HepG2 (cell line): ENCODE measurements around the gene UBL7. TPM values are rescaled to one million over a fixed set of nuclear protein-coding genes. Genes with fewer than 3 reads are reported as not detected.

Experiments used
- HCFC1 ChIP-seq: fragments of 150-350 bp; IDR thresholded peaks from 2 replicates; pipeline ENCODE4 v1.6.1; 2014; ENCODE audit warnings: low read depth, low read length
- NKX3-1 ChIP-seq: sonication (generic); formaldehyde crosslinking; IDR thresholded peaks from 2 replicates; pipeline ENCODE4 v1.5.0; 2020; ENCODE audit warnings: missing genetic modification reagents
- SMAD3 ChIP-seq: sonication (generic); formaldehyde crosslinking; IDR thresholded peaks from 2 replicates; pipeline ENCODE4 v1.4.0; 2020; ENCODE audit warnings: missing genetic modification reagents
- ZBTB8A ChIP-seq: sonication (generic); formaldehyde crosslinking; IDR thresholded peaks from 2 replicates; pipeline ENCODE4 v1.4.0; 2020; ENCODE audit warnings: mild to moderate bottlenecking, low read depth, missing genetic modification reagents, borderline replicate concordance
- ZNF101 ChIP-seq: sonication (generic); formaldehyde crosslinking; IDR thresholded peaks from 2 replicates; pipeline ENCODE4 v1.4.0; 2020; ENCODE audit warnings: mild to moderate bottlenecking, low read depth, missing genetic modification reagents, borderline replicate concordance
- ZNF34 ChIP-seq: sonication (generic); formaldehyde crosslinking; IDR thresholded peaks from 2 replicates; pipeline ENCODE4 v1.4.0; 2020; ENCODE audit warnings: mild to moderate bottlenecking, missing genetic modification reagents, borderline replicate concordance
- ZNF484 ChIP-seq: sonication (generic); formaldehyde crosslinking; IDR thresholded peaks from 2 replicates; pipeline ENCODE4 v1.5.1; 2020; ENCODE audit warnings: mild to moderate bottlenecking, low read depth, missing genetic modification reagents, borderline replicate concordance
- ZNF674 ChIP-seq: sonication (generic); formaldehyde crosslinking; IDR thresholded peaks from 2 replicates; pipeline ENCODE4 v1.5.0; 2020; ENCODE audit warnings: low read depth, mild to moderate bottlenecking, missing genetic modification reagents
- polyA plus RNA-seq, 8 experiments: library from polyadenylated mRNA; depleted of rRNA in 3 of 8; stranded (reverse) in 7 of 8; unstranded in 1 of 8; fragments of >200 nt; fragmentation: Illumina TruSeq in 4 of 8; extraction: Trizol in 4 of 8; gene quantifications; 2 replicates each; pipeline versions ENCODE4 v1.2.1 to v1.2.3, GENCODE V29; 2011 to 2016; ENCODE audit warnings: low read depth in 4 of 8, missing spikeins in 1 of 8, mixed read lengths in 1 of 8; ENCODE audit not compliant: insufficient read depth in 1 of 8
- total RNA-seq, 5 experiments: library from RNA; depleted of rRNA; stranded (reverse); fragments of >200 nt; fragmentation: Illumina TruSeq; extraction: Trizol; gene quantifications; 2 replicates each; pipeline ENCODE4 v1.2.3, GENCODE V29; 2016; ENCODE audit warnings: low read depth in 1 of 5
- TF ChIP-seq, protein P1 (sequence below): sonication (generic); formaldehyde crosslinking; IDR thresholded peaks from 2 replicates; pipeline ENCODE4 v1.8.0; 2023; ENCODE audit warnings: mild to moderate bottlenecking, missing genetic modification reagents
- TF ChIP-seq, protein P2 (sequence below): sonication (generic); formaldehyde crosslinking; IDR thresholded peaks from 2 replicates; pipeline ENCODE4 v1.5.0; 2020; ENCODE audit warnings: missing genetic modification reagents
- TF ChIP-seq, protein P3 (sequence below): sonication (generic); formaldehyde crosslinking; IDR thresholded peaks from 2 replicates; pipeline ENCODE4 v1.5.0; 2020; ENCODE audit warnings: missing genetic modification reagents, mild to moderate bottlenecking, borderline replicate concordance
- TF ChIP-seq, protein P4 (sequence below): sonication (generic); formaldehyde crosslinking; IDR thresholded peaks from 2 replicates; pipeline ENCODE4 v1.4.0; 2020; ENCODE audit warnings: missing genetic modification reagents
- TF ChIP-seq, protein P5 (sequence below): sonication (generic); formaldehyde crosslinking; IDR thresholded peaks from 2 replicates; pipeline ENCODE4 v1.5.1; 2020; ENCODE audit warnings: mild to moderate bottlenecking, moderate library complexity, missing genetic modification reagents
- TF ChIP-seq, protein P6 (sequence below), 2 experiments: sonication (generic) in 1 of 2; formaldehyde crosslinking in 1 of 2; IDR thresholded peaks; 2 replicates each; pipeline versions ENCODE4 v1.4.0 to v1.6.1; 2016 to 2020; ENCODE audit warnings: borderline replicate concordance in 1 of 2, low read depth in 1 of 2, mild to moderate bottlenecking in 1 of 2, missing genetic modification reagents in 1 of 2

UBL7 gene
- total and polyA plus RNA-seq, 2 of the 13 experiments (the other 11 are each of a cell fraction or from before 2014, with no cell fraction given), result 55.0 to 63.5 TPM

DNA sequence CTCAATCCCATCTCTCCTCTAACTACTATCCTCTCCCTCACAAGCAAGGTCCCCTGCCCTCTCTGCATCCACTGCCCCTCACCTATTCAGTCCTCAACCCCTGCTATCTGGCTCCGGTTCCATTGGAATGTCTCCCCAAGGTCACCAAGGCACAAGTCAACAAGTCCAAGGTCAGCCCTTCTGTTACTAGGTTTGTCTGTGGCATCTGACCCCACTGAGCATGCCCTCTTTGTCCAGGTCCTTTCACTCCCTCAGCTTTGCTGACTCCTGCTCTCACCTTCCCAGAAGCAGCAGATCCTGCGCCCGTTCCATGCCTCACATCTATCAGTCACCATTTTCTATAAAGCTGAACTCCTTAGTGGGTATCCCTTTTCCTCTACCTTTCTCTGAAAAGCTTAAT is 18.9 kb downstream of the UBL7 start (continued):
- TF ChIP-seq, protein P1, sequence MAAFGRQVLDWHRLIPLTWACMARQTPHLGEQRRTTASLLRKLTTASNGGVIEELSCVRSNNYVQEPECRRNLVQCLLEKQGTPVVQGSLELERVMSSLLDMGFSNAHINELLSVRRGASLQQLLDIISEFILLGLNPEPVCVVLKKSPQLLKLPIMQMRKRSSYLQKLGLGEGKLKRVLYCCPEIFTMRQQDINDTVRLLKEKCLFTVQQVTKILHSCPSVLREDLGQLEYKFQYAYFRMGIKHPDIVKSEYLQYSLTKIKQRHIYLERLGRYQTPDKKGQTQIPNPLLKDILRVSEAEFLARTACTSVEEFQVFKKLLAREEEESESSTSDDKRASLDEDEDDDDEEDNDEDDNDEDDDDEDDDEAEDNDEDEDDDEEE, result no peak
- no peak for TF ChIP-seq HCFC1
- TF ChIP-seq SMAD3, result peak; percentile 45; the same call in 1 of the 2 replicates
- no peak for TF ChIP-seq ZNF484 (CRISPR knock-in tag)
- TF ChIP-seq, protein P2, sequence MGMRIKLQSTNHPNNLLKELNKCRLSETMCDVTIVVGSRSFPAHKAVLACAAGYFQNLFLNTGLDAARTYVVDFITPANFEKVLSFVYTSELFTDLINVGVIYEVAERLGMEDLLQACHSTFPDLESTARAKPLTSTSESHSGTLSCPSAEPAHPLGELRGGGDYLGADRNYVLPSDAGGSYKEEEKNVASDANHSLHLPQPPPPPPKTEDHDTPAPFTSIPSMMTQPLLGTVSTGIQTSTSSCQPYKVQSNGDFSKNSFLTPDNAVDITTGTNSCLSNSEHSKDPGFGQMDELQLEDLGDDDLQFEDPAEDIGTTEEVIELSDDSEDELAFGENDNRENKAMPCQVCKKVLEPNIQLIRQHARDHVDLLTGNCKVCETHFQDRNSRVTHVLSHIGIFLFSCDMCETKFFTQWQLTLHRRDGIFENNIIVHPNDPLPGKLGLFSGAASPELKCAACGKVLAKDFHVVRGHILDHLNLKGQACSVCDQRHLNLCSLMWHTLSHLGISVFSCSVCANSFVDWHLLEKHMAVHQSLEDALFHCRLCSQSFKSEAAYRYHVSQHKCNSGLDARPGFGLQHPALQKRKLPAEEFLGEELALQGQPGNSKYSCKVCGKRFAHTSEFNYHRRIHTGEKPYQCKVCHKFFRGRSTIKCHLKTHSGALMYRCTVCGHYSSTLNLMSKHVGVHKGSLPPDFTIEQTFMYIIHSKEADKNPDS (CRISPR knock-in tag), result no peak
- TF ChIP-seq NKX3-1, result no peak
- TF ChIP-seq, protein P3, sequence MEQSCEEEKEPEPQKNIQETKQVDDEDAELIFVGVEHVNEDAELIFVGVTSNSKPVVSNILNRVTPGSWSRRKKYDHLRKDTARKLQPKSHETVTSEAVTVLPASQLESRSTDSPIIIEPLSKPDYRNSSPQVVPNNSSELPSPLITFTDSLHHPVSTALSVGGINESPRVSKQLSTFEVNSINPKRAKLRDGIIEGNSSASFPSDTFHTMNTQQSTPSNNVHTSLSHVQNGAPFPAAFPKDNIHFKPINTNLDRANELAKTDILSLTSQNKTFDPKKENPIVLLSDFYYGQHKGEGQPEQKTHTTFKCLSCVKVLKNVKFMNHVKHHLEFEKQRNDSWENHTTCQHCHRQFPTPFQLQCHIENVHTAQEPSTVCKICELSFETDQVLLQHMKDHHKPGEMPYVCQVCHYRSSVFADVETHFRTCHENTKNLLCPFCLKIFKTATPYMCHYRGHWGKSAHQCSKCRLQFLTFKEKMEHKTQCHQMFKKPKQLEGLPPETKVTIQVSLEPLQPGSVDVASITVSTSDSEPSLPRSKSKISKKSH, result no peak
- TF ChIP-seq ZNF34, result no peak
- TF ChIP-seq ZNF101 (CRISPR knock-in tag), result no peak
- TF ChIP-seq, protein P4, sequence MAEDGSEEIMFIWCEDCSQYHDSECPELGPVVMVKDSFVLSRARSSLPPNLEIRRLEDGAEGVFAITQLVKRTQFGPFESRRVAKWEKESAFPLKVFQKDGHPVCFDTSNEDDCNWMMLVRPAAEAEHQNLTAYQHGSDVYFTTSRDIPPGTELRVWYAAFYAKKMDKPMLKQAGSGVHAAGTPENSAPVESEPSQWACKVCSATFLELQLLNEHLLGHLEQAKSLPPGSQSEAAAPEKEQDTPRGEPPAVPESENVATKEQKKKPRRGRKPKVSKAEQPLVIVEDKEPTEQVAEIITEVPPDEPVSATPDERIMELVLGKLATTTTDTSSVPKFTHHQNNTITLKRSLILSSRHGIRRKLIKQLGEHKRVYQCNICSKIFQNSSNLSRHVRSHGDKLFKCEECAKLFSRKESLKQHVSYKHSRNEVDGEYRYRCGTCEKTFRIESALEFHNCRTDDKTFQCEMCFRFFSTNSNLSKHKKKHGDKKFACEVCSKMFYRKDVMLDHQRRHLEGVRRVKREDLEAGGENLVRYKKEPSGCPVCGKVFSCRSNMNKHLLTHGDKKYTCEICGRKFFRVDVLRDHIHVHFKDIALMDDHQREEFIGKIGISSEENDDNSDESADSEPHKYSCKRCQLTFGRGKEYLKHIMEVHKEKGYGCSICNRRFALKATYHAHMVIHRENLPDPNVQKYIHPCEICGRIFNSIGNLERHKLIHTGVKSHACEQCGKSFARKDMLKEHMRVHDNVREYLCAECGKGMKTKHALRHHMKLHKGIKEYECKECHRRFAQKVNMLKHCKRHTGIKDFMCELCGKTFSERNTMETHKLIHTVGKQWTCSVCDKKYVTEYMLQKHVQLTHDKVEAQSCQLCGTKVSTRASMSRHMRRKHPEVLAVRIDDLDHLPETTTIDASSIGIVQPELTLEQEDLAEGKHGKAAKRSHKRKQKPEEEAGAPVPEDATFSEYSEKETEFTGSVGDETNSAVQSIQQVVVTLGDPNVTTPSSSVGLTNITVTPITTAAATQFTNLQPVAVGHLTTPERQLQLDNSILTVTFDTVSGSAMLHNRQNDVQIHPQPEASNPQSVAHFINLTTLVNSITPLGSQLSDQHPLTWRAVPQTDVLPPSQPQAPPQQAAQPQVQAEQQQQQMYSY (CRISPR knock-in tag), result no peak
- no peak for TF ChIP-seq ZNF674 (CRISPR knock-in tag)
- no peak for TF ChIP-seq ZBTB8A
- TF ChIP-seq, protein P5, sequence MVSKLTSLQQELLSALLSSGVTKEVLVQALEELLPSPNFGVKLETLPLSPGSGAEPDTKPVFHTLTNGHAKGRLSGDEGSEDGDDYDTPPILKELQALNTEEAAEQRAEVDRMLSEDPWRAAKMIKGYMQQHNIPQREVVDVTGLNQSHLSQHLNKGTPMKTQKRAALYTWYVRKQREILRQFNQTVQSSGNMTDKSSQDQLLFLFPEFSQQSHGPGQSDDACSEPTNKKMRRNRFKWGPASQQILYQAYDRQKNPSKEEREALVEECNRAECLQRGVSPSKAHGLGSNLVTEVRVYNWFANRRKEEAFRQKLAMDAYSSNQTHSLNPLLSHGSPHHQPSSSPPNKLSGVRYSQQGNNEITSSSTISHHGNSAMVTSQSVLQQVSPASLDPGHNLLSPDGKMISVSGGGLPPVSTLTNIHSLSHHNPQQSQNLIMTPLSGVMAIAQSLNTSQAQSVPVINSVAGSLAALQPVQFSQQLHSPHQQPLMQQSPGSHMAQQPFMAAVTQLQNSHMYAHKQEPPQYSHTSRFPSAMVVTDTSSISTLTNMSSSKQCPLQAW (CRISPR knock-in tag), result no peak
- TF ChIP-seq, protein P6, sequence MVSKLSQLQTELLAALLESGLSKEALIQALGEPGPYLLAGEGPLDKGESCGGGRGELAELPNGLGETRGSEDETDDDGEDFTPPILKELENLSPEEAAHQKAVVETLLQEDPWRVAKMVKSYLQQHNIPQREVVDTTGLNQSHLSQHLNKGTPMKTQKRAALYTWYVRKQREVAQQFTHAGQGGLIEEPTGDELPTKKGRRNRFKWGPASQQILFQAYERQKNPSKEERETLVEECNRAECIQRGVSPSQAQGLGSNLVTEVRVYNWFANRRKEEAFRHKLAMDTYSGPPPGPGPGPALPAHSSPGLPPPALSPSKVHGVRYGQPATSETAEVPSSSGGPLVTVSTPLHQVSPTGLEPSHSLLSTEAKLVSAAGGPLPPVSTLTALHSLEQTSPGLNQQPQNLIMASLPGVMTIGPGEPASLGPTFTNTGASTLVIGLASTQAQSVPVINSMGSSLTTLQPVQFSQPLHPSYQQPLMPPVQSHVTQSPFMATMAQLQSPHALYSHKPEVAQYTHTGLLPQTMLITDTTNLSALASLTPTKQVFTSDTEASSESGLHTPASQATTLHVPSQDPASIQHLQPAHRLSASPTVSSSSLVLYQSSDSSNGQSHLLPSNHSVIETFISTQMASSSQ (IDR thresholded peaks at IDR 0.05; ENCODE audit: low read depth), result no peak
- TF ChIP-seq, protein P6 (CRISPR knock-in tag; IDR thresholded peaks at IDR 0.05; ENCODE audit: borderline replicate concordance), result peak; percentile 67; the same call in 1 of the 2 replicates
